GM23248 (cell line): ENCODE data around the gene ANKRD53. TPM values are rescaled to one million over a fixed set of nuclear protein-coding genes. Genes with fewer than 3 reads are reported as not detected.
"Not testable (repeated sequence)": the region's sequence is repeated elsewhere in the genome, so short reads cannot be mapped to it uniquely, and the experiment has no call there.

Source experiments
- DNase-seq: peaks from one replicate; pipeline ENCODE4 v3.0.0-alpha.2; 2015
- H2AFZ ChIP-seq: fragments of 200-600 bp; sonication (generic); 2 replicates; pipeline ENCODE4 v1.6.1; 2016; ENCODE audit warnings: antibody characterized with exemption
- H3F3A ChIP-seq: fragments of 200-600 bp; sonication (generic); 2 replicates; pipeline ENCODE4 v1.6.1; 2016; ENCODE audit warnings: mild to moderate bottlenecking, antibody characterized with exemption, mixed run types; ENCODE audit not compliant: insufficient read depth
- H3K27ac ChIP-seq: fragments of 200-600 bp; sonication (generic); 2 replicates; pipeline ENCODE4 v1.5.1; 2016; ENCODE audit warnings: mild to moderate bottlenecking
- H3K27me3 ChIP-seq: fragments of 200-600 bp; sonication (generic); replicated peaks from 2 replicates; pipeline ENCODE4 v1.6.1; 2016; ENCODE audit warnings: mild to moderate bottlenecking; ENCODE audit not compliant: insufficient read depth
- H3K36me3 ChIP-seq: fragments of 200-600 bp; sonication (generic); 2 replicates; pipeline ENCODE4 v1.6.1; 2016; ENCODE audit warnings: low read depth, mild to moderate bottlenecking
- H3K4me1 ChIP-seq: fragments of 200-600 bp; sonication (generic); 2 replicates; pipeline ENCODE4 v1.6.1; 2016; ENCODE audit warnings: mild to moderate bottlenecking; ENCODE audit not compliant: insufficient read depth
- H3K4me2 ChIP-seq: fragments of 200-600 bp; sonication (generic); one replicate; pipeline ENCODE4 v1.6.1; 2016; ENCODE audit warnings: mild to moderate bottlenecking; ENCODE audit not compliant: unreplicated experiment
- H3K4me3 ChIP-seq: fragments of 200-600 bp; sonication (generic); 2 replicates; pipeline ENCODE4 v1.5.1; 2016; ENCODE audit warnings: mild to moderate bottlenecking
- H3K79me2 ChIP-seq: fragments of 200-600 bp; sonication (generic); 2 replicates; pipeline ENCODE4 v1.6.1; 2016; ENCODE audit warnings: mild to moderate bottlenecking; ENCODE audit not compliant: insufficient read depth
- H3K9ac ChIP-seq: fragments of 200-600 bp; sonication (generic); 2 replicates; pipeline ENCODE4 v1.6.1; 2016; ENCODE audit warnings: mild to moderate bottlenecking
- H3K9me2 ChIP-seq: fragments of 200-600 bp; sonication (generic); 2 replicates; pipeline ENCODE4 v1.6.1; 2016; ENCODE audit warnings: mixed run types, mild to moderate bottlenecking, moderate library complexity; ENCODE audit not compliant: insufficient read depth
- H3K9me3 ChIP-seq: fragments of 200-600 bp; sonication (generic); one replicate; pipeline ENCODE4 v1.6.1; 2017; ENCODE audit warnings: low read depth
- H4K20me1 ChIP-seq: fragments of 200-600 bp; sonication (generic); 2 replicates; pipeline ENCODE4 v1.6.0; 2016; ENCODE audit not compliant: insufficient read depth
- EZH2 ChIP-seq: fragments of 200-600 bp; sonication (generic); IDR thresholded peaks from 2 replicates; pipeline ENCODE4 v1.6.1; 2018; ENCODE audit warnings: antibody characterized with exemption, mild to moderate bottlenecking; ENCODE audit not compliant: insufficient read depth, poor library complexity, severe bottlenecking
- EZH2phosphoT487 ChIP-seq: fragments of 200-600 bp; sonication (generic); IDR thresholded peaks from 2 replicates; pipeline ENCODE4 v1.6.1; 2018; ENCODE audit warnings: antibody characterized with exemption, moderate library complexity, mild to moderate bottlenecking, low read depth; ENCODE audit not compliant: insufficient read depth
- WGBS, 2 experiments: methylation state at CpG; one replicate each; pipeline ENCODE4 v1.1.6; 2015 to 2017; ENCODE audit warnings: low lambda C conversion rate in 2 of 2, low coverage in 1 of 2; ENCODE audit errors: missing lambda C conversion rate in 2 of 2; 5-methylcytosine and 5-hydroxymethylcytosine counted together
- in situ Hi-C: fragments of 300-500 bp; cut with MboI; formaldehyde crosslinking; loops from 2 replicates; pipeline ENCODE4 v1.15.0; 2020
- polyA plus RNA-seq: library from polyadenylated mRNA; unstranded; fragments of >200 nt; fragmentation: Nextera tagmentation; extraction: Ambion mirVana; gene quantifications from 2 replicates; pipeline ENCODE4 v1.2.1, GENCODE V29; 2016
- total RNA-seq: library from RNA; depleted of rRNA; stranded (reverse); fragments of >200 nt; shearing (Covaris generic); gene quantifications from 2 replicates; pipeline ENCODE4 v1.2.3, GENCODE V29; 2014

Gene ANKRD53
- total and polyA plus RNA-seq, 2 experiments from 2014 or later = 1.2 TPM; not detected in 1

DNA sequence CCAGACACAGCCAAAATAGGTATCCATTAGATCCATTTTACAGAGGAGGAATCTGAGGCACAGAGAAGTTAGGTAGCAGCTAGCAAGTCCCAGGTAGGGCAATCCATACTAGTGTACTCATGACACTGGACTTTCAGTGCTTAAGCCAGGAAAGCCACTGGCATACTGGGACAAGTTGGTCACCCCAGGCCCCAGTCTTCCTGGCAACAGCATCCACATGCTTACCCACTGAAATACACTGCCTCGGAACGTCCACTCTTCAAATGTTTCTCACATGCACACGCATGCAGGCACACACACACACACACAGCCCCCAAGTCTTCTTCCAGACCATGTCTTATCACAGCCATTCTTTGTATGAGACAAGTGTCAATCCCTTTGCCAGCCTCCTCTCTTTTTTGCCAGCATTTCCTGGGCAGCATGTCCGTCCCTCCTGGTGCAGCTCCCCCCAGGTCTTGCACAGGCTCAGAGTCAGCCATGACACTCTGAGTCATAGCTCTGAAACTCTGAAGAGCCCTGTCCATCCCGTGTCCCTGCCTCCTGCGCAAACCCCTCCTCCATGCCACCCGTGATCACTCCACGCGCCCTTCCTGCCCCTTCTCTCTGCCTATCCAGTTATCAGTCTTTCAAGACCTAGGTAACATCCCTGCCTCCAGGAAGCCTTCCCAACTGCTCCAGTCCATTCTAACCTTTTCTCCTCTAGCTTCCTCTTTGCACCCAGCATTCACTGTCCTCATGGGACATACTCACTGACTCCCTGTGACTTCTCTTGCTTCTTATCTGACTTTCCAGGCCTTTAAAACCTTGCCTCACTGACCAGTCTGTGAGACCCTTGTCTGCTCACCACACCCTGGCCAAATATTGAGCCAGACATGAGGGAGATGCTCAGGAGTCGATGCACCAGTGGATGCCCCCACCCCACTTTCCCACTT is 27.1 kb downstream of the ANKRD53 start:
- H3K9ac ChIP-seq = no peak overlapping the region
- WGBS, 2 experiments = 63 to 64% methylated on average over 10 of the region's 10 CpGs

DNA sequence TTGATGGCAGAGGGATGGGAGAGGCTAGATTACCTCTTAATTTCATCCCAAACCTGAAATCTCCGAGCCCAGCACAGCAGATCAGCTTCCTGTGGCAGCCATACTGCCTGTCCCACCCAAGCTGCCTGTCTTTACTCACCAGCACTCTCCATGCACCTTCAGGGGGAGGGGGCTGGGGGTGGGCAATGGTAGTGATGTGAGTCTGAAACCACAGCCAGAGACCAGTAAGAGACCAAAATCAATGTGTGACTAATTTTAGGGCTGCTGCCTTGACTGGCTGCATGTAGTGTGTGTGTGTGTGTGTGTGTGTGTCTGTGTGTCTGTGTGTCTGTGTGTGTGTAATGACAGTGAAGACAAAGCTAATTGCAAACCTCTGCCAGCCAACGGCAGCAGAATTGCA is 27.9 kb downstream of the ANKRD53 start:
- H3K79me2 ChIP-seq = no peaks in the 10 kb centered on the region
- no peak overlapping the region for H3K4me3 ChIP-seq
- no peaks in the 10 kb centered on the region for H3F3A ChIP-seq
- H3K4me1 ChIP-seq = no peaks in the 10 kb centered on the region
- 0 to 7% methylated on average over 2 of the region's 2 CpGs for WGBS, 2 experiments
- no peaks in the 10 kb centered on the region for H3K36me3 ChIP-seq
- H3K9me2 ChIP-seq = no peaks in the 10 kb centered on the region
- H3K4me2 ChIP-seq = no peak overlapping the region
- no peak for DNase-seq
- H3K27me3 ChIP-seq = peaks cover 4% of the 10 kb centered on the region; the same call in 1 of the 2 replicates
- no peaks in the 10 kb centered on the region for H3K9me3 ChIP-seq
- in situ Hi-C loops = no loop called here
- no peak overlapping the region for H2AFZ ChIP-seq
- H3K27ac ChIP-seq = no peak overlapping the region
- H4K20me1 ChIP-seq = no peaks in the 10 kb centered on the region
- H3K9ac ChIP-seq = no peak overlapping the region
- TF ChIP-seq EZH2 (no peak), EZH2phosphoT487 (no peak)

More for the DNA sequence above, 27.1 kb downstream of the ANKRD53 start:
- H3K4me1 ChIP-seq = peaks cover 3% of the 10 kb centered on the region; the same call in 1 of the 2 replicates
- no peak overlapping the region for H3K4me2 ChIP-seq
- H3K4me3 ChIP-seq = no peak overlapping the region
- no peaks in the 10 kb centered on the region for H3K36me3 ChIP-seq
- H3K9me3 ChIP-seq = no peaks in the 10 kb centered on the region
- TF ChIP-seq EZH2phosphoT487 = no peak
- TF ChIP-seq EZH2 = no peak
- DNase-seq = no peak
- H3K27me3 ChIP-seq = 0 out of 2 replicates have a peak, but pooled peaks cover 3% of the 10 kb centered on the region
- H4K20me1 ChIP-seq = no peaks in the 10 kb centered on the region
- no peaks in the 10 kb centered on the region for H3F3A ChIP-seq
- no peaks in the 10 kb centered on the region for H3K79me2 ChIP-seq
- no peak overlapping the region for H2AFZ ChIP-seq
- H3K9me2 ChIP-seq = no peaks in the 10 kb centered on the region
- in situ Hi-C loops = no loop called here
- no peak overlapping the region for H3K27ac ChIP-seq

DNA sequence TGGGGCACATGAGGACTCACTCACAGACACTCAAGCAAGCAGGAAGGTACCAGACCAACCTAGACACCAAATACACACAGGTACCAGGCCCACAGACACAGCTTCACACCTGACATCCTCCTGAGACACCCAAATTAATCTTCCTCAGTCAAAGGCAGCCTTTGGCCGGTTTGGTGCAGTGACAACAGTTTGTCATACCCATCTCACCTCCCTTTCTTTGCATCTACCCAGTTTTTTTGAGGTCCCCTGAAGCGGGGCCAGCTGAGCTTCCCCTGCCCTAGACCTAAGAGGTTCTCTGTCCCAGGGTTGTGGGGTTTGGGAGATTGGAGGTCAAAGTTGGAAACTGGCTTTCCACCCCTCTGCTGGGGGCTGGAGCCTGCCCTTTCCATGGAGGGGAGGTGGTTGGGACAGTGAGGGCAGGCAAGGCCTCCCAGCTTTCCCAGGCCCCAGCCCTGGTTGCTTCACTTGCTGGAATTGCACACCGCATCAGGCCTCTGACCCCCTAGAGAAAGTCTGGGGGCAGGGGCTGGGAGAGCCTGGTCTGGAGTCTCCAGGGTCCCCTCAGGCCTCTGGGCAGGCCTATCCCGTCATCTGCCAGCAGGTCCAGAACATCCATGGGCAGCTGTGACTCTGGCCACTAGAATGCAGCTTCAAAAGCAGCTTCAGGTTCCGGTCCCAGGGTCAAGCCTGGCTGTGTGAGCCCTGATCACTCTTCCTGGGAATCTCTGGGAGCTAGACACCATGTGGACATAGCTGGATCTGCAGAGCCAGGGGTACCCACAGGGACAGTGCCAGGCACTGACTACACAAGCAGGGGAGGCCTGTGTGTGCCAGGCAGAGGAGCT is 28.7 kb downstream of the ANKRD53 start:
- Histone ChIP-seq H3K4me2 (no peak overlapping the region), H3F3A (no peaks in the 10 kb centered on the region), H3K9me2 (no peaks in the 10 kb centered on the region), H3K4me1 (no peaks in the 10 kb centered on the region), H4K20me1 (no peaks in the 10 kb centered on the region), H3K79me2 (no peaks in the 10 kb centered on the region), H2AFZ (no peak overlapping the region), H3K9ac (no peak overlapping the region), H3K27ac (no peak overlapping the region), H3K36me3 (no peaks in the 10 kb centered on the region), H3K4me3 (no peak overlapping the region), H3K27me3 (peaks cover 9% of the 10 kb centered on the region), H3K9me3 (no peaks in the 10 kb centered on the region)
- TF ChIP-seq EZH2 = no peak
- no peak for TF ChIP-seq EZH2phosphoT487
- WGBS, 2 experiments = 50 to 65% methylated on average over 5 of the region's 5 CpGs
- in situ Hi-C loops = no loop called here
- DNase-seq = no peak

DNA sequence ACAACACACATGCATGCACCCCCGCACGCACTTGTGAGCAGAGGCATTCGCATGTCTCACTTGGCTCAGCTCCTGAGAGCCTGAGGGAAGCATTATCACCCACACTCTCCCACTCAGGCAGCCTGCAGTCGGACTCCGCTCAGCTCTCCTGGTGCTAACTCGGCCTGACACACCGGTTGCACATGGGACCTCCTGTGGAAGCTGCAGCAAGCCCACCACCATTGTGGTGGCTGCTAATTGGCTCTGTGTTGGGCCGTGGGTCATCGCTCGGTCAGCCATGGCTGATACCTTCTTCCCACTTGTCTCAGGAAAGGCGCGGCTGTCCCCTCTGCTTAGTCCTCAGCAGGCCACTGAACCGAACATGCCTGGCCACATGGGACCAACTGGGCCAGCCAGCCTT is 29.9 kb downstream of the ANKRD53 start:
- Histone ChIP-seq H3K79me2 (no peaks in the 10 kb centered on the region), H2AFZ (no peak overlapping the region), H3K4me2 (no peak overlapping the region), H3K4me3 (no peak overlapping the region), H3K9me2 (no peaks in the 10 kb centered on the region), H3K9me3 (no peaks in the 10 kb centered on the region), H3K36me3 (no peaks in the 10 kb centered on the region), H4K20me1 (no peaks in the 10 kb centered on the region), H3K9ac (no peak overlapping the region), H3K27ac (no peak overlapping the region), H3F3A (no peaks in the 10 kb centered on the region), H3K4me1 (no peaks in the 10 kb centered on the region), H3K27me3 (peaks cover 7% of the 10 kb centered on the region)
- WGBS, 2 experiments = 81 to 83% methylated on average over 12 to 13 of the region's 13 CpGs
- DNase-seq = no peak
- in situ Hi-C loops = no loop called here
- TF ChIP-seq EZH2phosphoT487 (no peak), EZH2 (no peak)

DNA sequence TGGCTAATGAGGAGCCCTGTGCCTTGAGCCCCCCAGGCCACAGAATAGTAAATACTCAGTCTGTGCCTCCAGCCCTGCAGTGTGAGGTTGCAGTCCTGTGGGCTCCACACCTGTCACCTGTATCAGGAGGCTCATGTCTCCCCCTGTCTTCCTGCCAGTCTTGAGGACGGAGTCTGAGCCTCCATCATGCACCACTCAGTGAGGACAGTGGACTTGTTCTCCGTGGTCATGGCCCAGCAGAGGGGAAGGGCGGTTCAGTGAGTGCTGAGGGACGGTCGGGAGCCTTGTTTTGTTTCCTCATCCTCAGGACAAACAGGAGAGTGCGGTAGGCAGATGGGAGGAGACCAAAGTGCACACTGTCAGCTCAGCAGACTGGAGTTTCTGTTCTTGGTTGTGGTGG is 33.4 kb downstream of the ANKRD53 start:
- 21 to 27% methylated on average over 6 of the region's 6 CpGs for WGBS, 2 experiments

More for the DNA sequence above, 33.4 kb downstream of the ANKRD53 start:
- H3K27ac ChIP-seq, H3K4me1 ChIP-seq, H3K9ac ChIP-seq, H3K9me2 ChIP-seq, H2AFZ ChIP-seq, H3K9me3 ChIP-seq, H3K36me3 ChIP-seq, H4K20me1 ChIP-seq, H3K27me3 ChIP-seq, H3K4me3 ChIP-seq, DNase-seq, in situ Hi-C loops, H3K79me2 ChIP-seq, H3F3A ChIP-seq, H3K4me2 ChIP-seq: not testable (repeated sequence)
